HepG2 (cell line): ENCODE results near the gene HAO2. TPM values are rescaled to one million over a fixed set of nuclear protein-coding genes. Genes with fewer than 3 reads are reported as not detected.
A peak's percentile ranks its signal among the peaks of the same experiment; 100 is the strongest.

Experiments used
- FOSL2 ChIP-seq: sonication (generic); formaldehyde crosslinking; IDR thresholded peaks from 2 replicates; pipeline ENCODE4 v1.4.0; 2020; ENCODE audit warnings: missing genetic modification reagents
- FOXK1 ChIP-seq: sonication (generic); formaldehyde crosslinking; IDR thresholded peaks from 2 replicates; pipeline ENCODE4 v1.4.0; 2020; ENCODE audit warnings: low read depth, missing genetic modification reagents, borderline replicate concordance
- GATAD1 ChIP-seq: IDR thresholded peaks from 2 replicates; pipeline ENCODE4 v1.6.1; 2016; ENCODE audit warnings: missing genetic modification reagents, missing compliant biosample characterization
- GTF2F1 ChIP-seq: fragments of 150-350 bp; IDR thresholded peaks from 2 replicates; pipeline ENCODE4 v1.6.1; 2014; ENCODE audit warnings: low read length
- HNF4G ChIP-seq, 2 experiments: sonication (generic) in 1 of 2; formaldehyde crosslinking in 1 of 2; IDR thresholded peaks; 2 replicates each; pipeline versions ENCODE4 v1.4.0 to v1.6.1; 2011 to 2020; ENCODE audit warnings: borderline replicate concordance in 2 of 2, low read depth in 2 of 2, mild to moderate bottlenecking in 2 of 2, low read length in 1 of 2, missing genetic modification reagents in 1 of 2, moderate library complexity in 1 of 2
- MED13 ChIP-seq: sonication (generic); formaldehyde crosslinking; IDR thresholded peaks from 2 replicates; pipeline ENCODE4 v1.5.0; 2020; ENCODE audit warnings: missing genetic modification reagents
- NCOA2 ChIP-seq: sonication (generic); formaldehyde crosslinking; IDR thresholded peaks from 2 replicates; pipeline ENCODE4 v1.8.0; 2022; ENCODE audit warnings: inconsistent platforms
- NFYC ChIP-seq: IDR thresholded peaks from 2 replicates; pipeline ENCODE4 v1.6.1; 2016; ENCODE audit warnings: missing genetic modification reagents, missing compliant biosample characterization
- POLR2AphosphoS5 ChIP-seq: IDR thresholded peaks from 2 replicates; pipeline ENCODE4 v1.6.1; 2012; ENCODE audit warnings: low read depth, low read length
- SOX13 ChIP-seq, 3 experiments: fragments of 450-650 bp in 1 of 3; sonication (generic) in 1 of 3; formaldehyde crosslinking in 1 of 3; IDR thresholded peaks in 2 of 3; conservative IDR thresholded peaks in 1 of 3; 2 replicates each; pipeline versions ENCODE4 v1.5.0 to v1.6.1; 2016 to 2020; ENCODE audit warnings: antibody characterized with exemption in 1 of 3, mild to moderate bottlenecking in 1 of 3, missing compliant biosample characterization in 1 of 3, missing genetic modification reagents in 1 of 3, moderate library complexity in 1 of 3
- SP2 ChIP-seq: sonication (generic); formaldehyde crosslinking; IDR thresholded peaks from 2 replicates; pipeline ENCODE4 v1.5.1; 2020; ENCODE audit warnings: mild to moderate bottlenecking, missing genetic modification reagents
- TCF7 ChIP-seq: sonication (generic); IDR thresholded peaks from 2 replicates; pipeline ENCODE4 v1.6.1; 2016; ENCODE audit warnings: antibody characterized with exemption, low read depth
- U2AF2 ChIP-seq: fragments of 200-400 bp; formaldehyde crosslinking; IDR thresholded peaks from 2 replicates; pipeline ENCODE4 v1.6.1; 2017; ENCODE audit warnings: low read depth, mild to moderate bottlenecking, low read length
- ZNF614 ChIP-seq: IDR thresholded peaks from 2 replicates; pipeline ENCODE4 v1.6.1; 2018; ENCODE audit warnings: missing biosample characterization, missing genetic modification reagents, inconsistent platforms, borderline replicate concordance
- polyA plus RNA-seq, 8 experiments: library from polyadenylated mRNA; depleted of rRNA in 3 of 8; stranded (reverse) in 7 of 8; unstranded in 1 of 8; fragments of >200 nt; fragmentation: Illumina TruSeq in 4 of 8; extraction: Trizol in 4 of 8; gene quantifications; 2 replicates each; pipeline versions ENCODE4 v1.2.1 to v1.2.3, GENCODE V29; 2011 to 2016; ENCODE audit warnings: low read depth in 4 of 8, missing spikeins in 1 of 8, mixed read lengths in 1 of 8; ENCODE audit not compliant: insufficient read depth in 1 of 8
- total RNA-seq, 5 experiments: library from RNA; depleted of rRNA; stranded (reverse); fragments of >200 nt; fragmentation: Illumina TruSeq; extraction: Trizol; gene quantifications; 2 replicates each; pipeline ENCODE4 v1.2.3, GENCODE V29; 2016; ENCODE audit warnings: low read depth in 1 of 5
- TF ChIP-seq, protein P1 (sequence below): sonication (generic); formaldehyde crosslinking; IDR thresholded peaks from 2 replicates; pipeline ENCODE4 v1.8.0; 2022; ENCODE audit warnings: mild to moderate bottlenecking, missing genetic modification reagents, moderate library complexity
- TF ChIP-seq, protein P2 (sequence below): IDR thresholded peaks from 2 replicates; pipeline ENCODE4 v1.6.1; 2016; ENCODE audit warnings: mild to moderate bottlenecking
- TF ChIP-seq, protein P3 (sequence below): sonication (generic); formaldehyde crosslinking; IDR thresholded peaks from 2 replicates; pipeline ENCODE4 v1.8.0; 2022; ENCODE audit warnings: mild to moderate bottlenecking, missing genetic modification reagents; ENCODE audit not compliant: insufficient replicate concordance
- TF ChIP-seq, protein P4 (sequence below): sonication (generic); formaldehyde crosslinking; IDR thresholded peaks from 2 replicates; pipeline ENCODE4 v1.4.0; 2020; ENCODE audit warnings: mild to moderate bottlenecking, low read depth, missing genetic modification reagents

HAO2 gene
- total and polyA plus RNA-seq, 2 of the 13 experiments (the other 11 are each of a cell fraction or from before 2014, with no cell fraction given): 0.05 to 0.09 TPM

DNA sequence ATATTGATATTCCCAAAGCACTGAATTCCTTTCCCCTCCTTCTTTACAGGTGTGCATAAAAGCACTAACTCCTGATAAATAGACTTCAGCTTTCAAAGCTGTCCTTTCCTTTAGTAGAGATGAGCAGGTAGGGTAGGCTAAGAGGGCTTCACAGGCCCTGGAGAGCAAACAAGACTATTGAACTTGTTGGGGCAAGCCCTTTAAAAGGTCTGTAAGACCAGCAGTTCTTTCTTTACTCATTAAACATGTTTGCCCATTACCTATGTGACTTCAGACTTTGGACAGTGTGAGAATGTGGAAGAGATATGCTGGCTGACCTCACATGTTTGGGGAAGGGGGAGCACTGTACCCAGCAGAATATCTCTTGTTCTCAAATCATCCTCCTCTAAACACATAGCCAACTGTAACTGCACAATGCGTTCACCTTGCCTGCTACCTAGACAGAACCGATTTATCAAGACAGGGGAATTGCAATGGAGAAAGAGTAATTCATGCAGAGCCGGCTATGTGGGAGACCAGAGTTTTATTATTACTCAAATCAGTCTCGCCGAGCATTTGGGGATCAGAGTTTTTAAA lies 27.1 kb upstream of the HAO2 start (continued):
- TF ChIP-seq, protein P1, sequence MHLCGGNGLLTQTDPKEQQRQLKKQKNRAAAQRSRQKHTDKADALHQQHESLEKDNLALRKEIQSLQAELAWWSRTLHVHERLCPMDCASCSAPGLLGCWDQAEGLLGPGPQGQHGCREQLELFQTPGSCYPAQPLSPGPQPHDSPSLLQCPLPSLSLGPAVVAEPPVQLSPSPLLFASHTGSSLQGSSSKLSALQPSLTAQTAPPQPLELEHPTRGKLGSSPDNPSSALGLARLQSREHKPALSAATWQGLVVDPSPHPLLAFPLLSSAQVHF (CRISPR knock-in tag): no peak
- peak; percentile 67; the same call in 1 of the 2 replicates for TF ChIP-seq FOXK1 (CRISPR knock-in tag)
- no peak for TF ChIP-seq U2AF2
- TF ChIP-seq POLR2AphosphoS5: peak; percentile 48; the same call in 1 of the 2 replicates
- peak; percentile 58 for TF ChIP-seq GATAD1 (CRISPR knock-in tag)
- TF ChIP-seq SOX13 (IDR thresholded peaks at IDR 0.05): no peak
- peak in 1 of 2 experiments; percentile 89; a peak in 2 of 4 replicates for TF ChIP-seq SOX13 (CRISPR knock-in tag; conservative IDR thresholded peaks at IDR 0.05 in 1 of 2, IDR thresholded peaks at IDR 0.05 in 1 of 2)
- TF ChIP-seq GTF2F1: no peak
- peak; percentile 70 for TF ChIP-seq FOSL2 (CRISPR knock-in tag)
- TF ChIP-seq, protein P2, sequence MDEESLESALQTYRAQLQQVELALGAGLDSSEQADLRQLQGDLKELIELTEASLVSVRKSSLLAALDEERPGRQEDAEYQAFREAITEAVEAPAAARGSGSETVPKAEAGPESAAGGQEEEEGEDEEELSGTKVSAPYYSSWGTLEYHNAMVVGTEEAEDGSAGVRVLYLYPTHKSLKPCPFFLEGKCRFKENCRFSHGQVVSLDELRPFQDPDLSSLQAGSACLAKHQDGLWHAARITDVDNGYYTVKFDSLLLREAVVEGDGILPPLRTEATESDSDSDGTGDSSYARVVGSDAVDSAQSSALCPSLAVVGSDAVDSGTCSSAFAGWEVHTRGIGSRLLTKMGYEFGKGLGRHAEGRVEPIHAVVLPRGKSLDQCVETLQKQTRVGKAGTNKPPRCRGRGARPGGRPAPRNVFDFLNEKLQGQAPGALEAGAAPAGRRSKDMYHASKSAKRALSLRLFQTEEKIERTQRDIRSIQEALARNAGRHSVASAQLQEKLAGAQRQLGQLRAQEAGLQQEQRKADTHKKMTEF (CRISPR knock-in tag): peak; percentile 73
- TF ChIP-seq NFYC (CRISPR knock-in tag): no peak
- TF ChIP-seq TCF7: peak; percentile 82
- peak; percentile 92; the same call in 1 of the 2 replicates for TF ChIP-seq ZNF614 (CRISPR knock-in tag)
- no peak for TF ChIP-seq SP2 (CRISPR knock-in tag)
- TF ChIP-seq, protein P3, sequence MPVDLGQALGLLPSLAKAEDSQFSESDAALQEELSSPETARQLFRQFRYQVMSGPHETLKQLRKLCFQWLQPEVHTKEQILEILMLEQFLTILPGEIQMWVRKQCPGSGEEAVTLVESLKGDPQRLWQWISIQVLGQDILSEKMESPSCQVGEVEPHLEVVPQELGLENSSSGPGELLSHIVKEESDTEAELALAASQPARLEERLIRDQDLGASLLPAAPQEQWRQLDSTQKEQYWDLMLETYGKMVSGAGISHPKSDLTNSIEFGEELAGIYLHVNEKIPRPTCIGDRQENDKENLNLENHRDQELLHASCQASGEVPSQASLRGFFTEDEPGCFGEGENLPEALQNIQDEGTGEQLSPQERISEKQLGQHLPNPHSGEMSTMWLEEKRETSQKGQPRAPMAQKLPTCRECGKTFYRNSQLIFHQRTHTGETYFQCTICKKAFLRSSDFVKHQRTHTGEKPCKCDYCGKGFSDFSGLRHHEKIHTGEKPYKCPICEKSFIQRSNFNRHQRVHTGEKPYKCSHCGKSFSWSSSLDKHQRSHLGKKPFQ (CRISPR knock-in tag): peak; percentile 48
- TF ChIP-seq NCOA2 (CRISPR knock-in tag): peak; percentile 94
- TF ChIP-seq MED13 (CRISPR knock-in tag): peak; percentile 82; the same call in 1 of the 2 replicates
- TF ChIP-seq HNF4G (IDR thresholded peaks at IDR 0.05; ENCODE audit: borderline replicate concordance, low read depth, low read length): peak; percentile 94
- TF ChIP-seq HNF4G (CRISPR knock-in tag; IDR thresholded peaks at IDR 0.05; ENCODE audit: borderline replicate concordance, low read depth): peak; percentile 92; the same call in 1 of the 2 replicates
- TF ChIP-seq, protein P4, sequence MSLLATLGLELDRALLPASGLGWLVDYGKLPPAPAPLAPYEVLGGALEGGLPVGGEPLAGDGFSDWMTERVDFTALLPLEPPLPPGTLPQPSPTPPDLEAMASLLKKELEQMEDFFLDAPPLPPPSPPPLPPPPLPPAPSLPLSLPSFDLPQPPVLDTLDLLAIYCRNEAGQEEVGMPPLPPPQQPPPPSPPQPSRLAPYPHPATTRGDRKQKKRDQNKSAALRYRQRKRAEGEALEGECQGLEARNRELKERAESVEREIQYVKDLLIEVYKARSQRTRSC (CRISPR knock-in tag): no peak
- TF ChIP-seq, all 625 proteins: peak for 213
